ENCODE measurements around the gene GRIPAP1. TPM values are rescaled to one million over a fixed set of nuclear protein-coding genes. Genes with fewer than 3 reads are reported as not detected.

GRIPAP1 gene
- total RNA-seq, 1 donor from 2014 or later, result 24.6 TPM

DNA sequence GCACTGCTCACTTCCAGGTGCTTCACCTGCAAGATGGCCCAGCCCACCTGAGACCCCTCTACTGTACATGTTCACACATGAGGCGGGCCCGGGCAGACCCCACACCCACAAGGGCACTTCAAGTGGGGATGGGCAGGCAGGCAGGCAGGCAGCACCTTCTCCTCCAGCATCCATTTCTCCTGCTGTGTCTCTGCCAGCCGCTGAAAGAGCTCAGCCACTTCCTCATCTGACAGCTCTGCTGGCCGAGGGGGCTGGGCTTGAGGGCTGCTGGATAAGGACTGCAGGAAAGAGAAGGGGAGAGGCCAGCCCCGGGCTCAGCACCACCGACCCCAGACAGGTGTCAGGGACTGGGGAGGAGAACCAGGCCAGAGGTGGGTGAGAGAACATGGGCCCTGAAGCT is 26.0 kb downstream of the GRIPAP1 start:
- no peak overlapping the region for H3K4me3 ChIP-seq (ENCODE audit: low read depth, low read length)
- TF ChIP-seq, protein P1, sequence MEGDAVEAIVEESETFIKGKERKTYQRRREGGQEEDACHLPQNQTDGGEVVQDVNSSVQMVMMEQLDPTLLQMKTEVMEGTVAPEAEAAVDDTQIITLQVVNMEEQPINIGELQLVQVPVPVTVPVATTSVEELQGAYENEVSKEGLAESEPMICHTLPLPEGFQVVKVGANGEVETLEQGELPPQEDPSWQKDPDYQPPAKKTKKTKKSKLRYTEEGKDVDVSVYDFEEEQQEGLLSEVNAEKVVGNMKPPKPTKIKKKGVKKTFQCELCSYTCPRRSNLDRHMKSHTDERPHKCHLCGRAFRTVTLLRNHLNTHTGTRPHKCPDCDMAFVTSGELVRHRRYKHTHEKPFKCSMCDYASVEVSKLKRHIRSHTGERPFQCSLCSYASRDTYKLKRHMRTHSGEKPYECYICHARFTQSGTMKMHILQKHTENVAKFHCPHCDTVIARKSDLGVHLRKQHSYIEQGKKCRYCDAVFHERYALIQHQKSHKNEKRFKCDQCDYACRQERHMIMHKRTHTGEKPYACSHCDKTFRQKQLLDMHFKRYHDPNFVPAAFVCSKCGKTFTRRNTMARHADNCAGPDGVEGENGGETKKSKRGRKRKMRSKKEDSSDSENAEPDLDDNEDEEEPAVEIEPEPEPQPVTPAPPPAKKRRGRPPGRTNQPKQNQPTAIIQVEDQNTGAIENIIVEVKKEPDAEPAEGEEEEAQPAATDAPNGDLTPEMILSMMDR (conservative IDR thresholded peaks at IDR 0.05; ENCODE audit: low read depth, low read length), result no peak
- no peak for DNase-seq (ENCODE audit: low read depth)

DNA sequence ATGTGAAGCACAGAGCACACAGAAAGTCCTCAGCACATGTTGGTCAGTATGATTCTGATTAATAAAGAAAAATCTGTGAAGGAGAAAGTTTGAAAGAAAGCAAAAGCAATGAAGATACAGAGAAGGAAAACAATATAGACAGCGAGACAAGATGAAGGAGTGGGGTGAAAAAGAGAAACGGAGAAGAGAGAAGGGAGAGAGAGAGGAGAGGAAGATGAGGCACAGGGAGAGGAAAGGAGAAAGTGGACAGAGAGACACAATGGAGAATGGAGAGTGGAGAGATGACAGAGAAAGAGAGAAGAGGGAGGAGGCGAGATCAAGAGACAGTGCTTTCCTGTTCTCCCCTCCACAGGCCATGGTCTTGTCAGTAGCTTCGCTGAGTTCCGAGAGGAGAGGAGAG is 26.5 kb downstream of the GRIPAP1 start:
- no peak for DNase-seq (ENCODE audit: low read depth)
- TF ChIP-seq, protein P1 (conservative IDR thresholded peaks at IDR 0.05; ENCODE audit: low read depth, low read length), result no peak
- H3K4me3 ChIP-seq (ENCODE audit: low read depth, low read length), result no peak overlapping the region

DNA sequence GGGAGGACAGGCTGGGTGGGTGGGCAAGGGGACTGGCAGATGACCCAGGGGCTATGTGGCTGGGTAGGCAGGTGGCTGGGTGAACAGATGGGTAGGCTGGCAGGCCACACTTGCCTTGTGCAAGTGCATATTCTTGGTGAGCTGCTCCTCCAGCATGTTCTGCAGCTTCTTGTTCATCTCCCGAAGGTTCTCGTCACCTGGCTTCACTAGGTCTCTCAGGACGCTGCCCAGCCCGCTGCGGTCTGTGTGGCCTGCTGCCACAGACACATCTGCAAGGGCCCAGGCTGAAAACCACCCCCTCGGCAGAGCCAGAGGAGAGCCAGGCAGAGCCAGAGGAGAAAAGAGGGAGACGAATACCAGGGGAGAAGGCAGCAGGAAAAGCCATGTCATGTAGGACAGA is 27.0 kb downstream of the GRIPAP1 start:
- TF ChIP-seq, protein P1 (conservative IDR thresholded peaks at IDR 0.05; ENCODE audit: low read depth, low read length), result no peak
- no peak overlapping the region for H3K4me3 ChIP-seq (ENCODE audit: low read depth, low read length)
- DNase-seq (ENCODE audit: low read depth), result no peak

DNA sequence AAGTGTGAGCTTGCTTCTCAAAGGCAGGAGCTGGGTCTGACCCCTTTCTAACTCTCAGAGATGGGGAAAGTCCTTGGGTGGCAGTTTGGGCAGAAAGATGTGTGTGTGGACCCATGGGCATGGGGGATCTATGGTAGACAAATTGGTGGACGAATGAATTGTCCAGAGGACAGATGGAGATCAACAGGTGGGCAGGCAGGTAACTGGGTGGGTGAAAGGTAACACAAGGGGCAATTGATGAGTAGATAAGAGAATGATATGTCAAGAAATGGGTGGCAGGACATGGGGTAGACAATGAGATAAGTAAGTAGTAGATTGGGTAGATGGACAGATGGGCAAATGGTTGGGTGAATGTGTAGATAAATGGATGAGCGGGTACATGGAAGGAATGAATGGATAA is 27.5 kb downstream of the GRIPAP1 start:
- no peak for DNase-seq (ENCODE audit: low read depth)
- H3K4me3 ChIP-seq (ENCODE audit: low read depth, low read length), result no peak overlapping the region
- TF ChIP-seq, protein P1 (conservative IDR thresholded peaks at IDR 0.05; ENCODE audit: low read depth, low read length), result no peak

DNA sequence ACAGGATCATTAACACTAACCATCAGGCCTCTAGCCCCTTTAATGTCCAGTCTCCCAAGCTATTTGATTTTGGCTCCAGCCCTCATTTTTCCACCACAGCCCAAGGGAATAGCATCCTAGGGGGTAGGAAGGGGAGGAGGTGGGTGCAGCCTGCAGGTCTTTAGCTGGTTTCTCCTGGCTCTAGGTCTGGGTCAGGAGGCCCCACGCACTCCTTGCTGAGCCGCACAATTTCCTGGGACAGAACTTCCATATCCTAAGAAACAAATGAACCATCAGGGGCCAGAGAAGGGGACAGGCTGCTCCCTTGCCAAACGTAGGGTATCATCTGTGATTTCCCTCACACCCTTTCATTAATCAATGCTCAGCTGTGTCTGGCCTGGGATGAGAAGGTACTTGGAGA is 28.0 kb downstream of the GRIPAP1 start:
- TF ChIP-seq, protein P1 (conservative IDR thresholded peaks at IDR 0.05; ENCODE audit: low read depth, low read length), result no peak
- H3K4me3 ChIP-seq (ENCODE audit: low read depth, low read length), result no peak overlapping the region
- DNase-seq (ENCODE audit: low read depth), result no peak

DNA sequence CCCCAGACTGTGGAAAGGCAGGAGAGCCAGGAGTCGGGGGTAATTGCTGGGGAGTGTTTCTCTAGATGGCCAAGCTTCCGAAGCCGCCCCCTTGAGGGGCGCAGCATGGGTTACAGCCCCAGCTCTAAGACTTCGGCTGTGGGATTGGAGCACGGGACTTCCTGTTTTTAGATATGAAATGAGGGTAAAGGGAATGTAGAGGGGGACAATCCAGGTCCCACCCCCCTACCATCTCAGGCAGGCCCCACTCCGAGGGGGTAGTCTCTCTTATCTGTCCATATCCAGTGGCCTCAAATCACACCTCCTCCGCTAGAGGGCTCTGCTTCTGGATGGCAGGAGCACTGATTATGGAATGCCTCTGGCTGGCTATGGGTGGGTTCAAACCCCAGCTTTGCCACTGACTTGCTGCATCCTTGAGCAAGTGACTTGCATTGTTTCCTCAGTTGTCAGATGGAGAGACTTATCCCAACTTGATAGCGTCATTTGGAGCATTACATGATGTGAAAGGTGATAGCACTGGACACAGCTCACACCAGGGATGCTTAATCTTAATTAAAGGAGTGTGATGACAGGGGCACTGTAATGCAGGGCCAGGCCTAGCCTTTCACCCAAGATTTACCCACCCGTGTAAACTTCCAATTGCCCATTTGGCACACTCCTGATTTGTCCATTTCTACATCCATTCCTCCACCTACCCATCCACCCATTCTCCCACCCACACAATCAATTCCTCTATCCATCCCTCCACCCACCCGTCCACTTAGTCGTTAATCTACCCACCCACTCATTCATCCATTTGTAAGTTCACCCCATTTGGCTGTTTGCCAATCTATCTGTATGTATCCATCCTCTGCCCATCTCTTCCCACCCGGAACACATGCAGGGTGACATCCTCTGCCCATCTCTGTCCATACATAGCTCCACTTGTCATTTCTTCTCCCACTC is 29.6 kb downstream of the GRIPAP1 start:
- no peak for DNase-seq (ENCODE audit: low read depth)
- H3K4me3 ChIP-seq (ENCODE audit: low read depth, low read length), result peak overlapping the region; percentile 55
- TF ChIP-seq, protein P1 (conservative IDR thresholded peaks at IDR 0.05; ENCODE audit: low read depth, low read length), result peak; percentile 62

Measured in epithelial cell of proximal tubule (primary cell).